Stimulated activated CD8-positive, alpha-beta memory T cell treated with anti-CD3 and anti-CD28 coated beads, Interleukin-12 subunit alpha, Interleukin-12 subunit beta, amount 100 ng/mL, for 1 hour (primary cell): ENCODE measurements around the gene GLE1.
"Not testable (repeated sequence)": the region's sequence is repeated elsewhere in the genome, so short reads cannot be mapped to it uniquely, and the experiment has no call there.

ENCODE experiments used
- DNase-seq: peaks from one replicate; pipeline ENCODE4 v3.0.0-alpha.2; 2020; ENCODE audit warnings: low read depth

The GLE1 gene

GRCh38 chr9:128495804-128496417 is 8.6 kb upstream of the GLE1 start:
- no peak for DNase-seq

GRCh38 chr9:128497824-128498610 is 6.5 kb upstream of the GLE1 start:
- DNase-seq = no peak

- no peak for DNase-seq
Measured at GRCh38 chr9:128498911-128499310, 5.6 kb upstream of the GLE1 start.

- no peak for DNase-seq
Measured at GRCh38 chr9:128499920-128500319, 4.6 kb upstream of the GLE1 start.

GRCh38 chr9:128503415-128503825 is 1.1 kb upstream of the GLE1 start:
- not testable (repeated sequence) for DNase-seq

- DNase-seq = no peak
Measured at GRCh38 chr9:128503870-128504269, 649 bp upstream of the GLE1 start.

GRCh38 chr9:128505414-128505765 is 871 bp downstream of the GLE1 start:
- no peak for DNase-seq

- DNase-seq = not testable (repeated sequence)
Measured at GRCh38 chr9:128505906-128506305, 1.4 kb downstream of the GLE1 start.

- no peak for DNase-seq
Measured at GRCh38 chr9:128512820-128513219, 8.3 kb downstream of the GLE1 start.

- no peak for DNase-seq
Measured at GRCh38 chr9:128521956-128522355, 17.4 kb downstream of the GLE1 start.

GRCh38 chr9:128523199-128523925 is 18.8 kb downstream of the GLE1 start:
- no peak for DNase-seq

- no peak for DNase-seq
Measured at GRCh38 chr9:128526720-128527119, 22.2 kb downstream of the GLE1 start.

GRCh38 chr9:128528445-128529160 is 24.1 kb downstream of the GLE1 start:
- DNase-seq = no peak

- DNase-seq = no peak
Measured at GRCh38 chr9:128529191-128529590, 24.7 kb downstream of the GLE1 start.

- DNase-seq = no peak
Measured at GRCh38 chr9:128532581-128532980, 28.1 kb downstream of the GLE1 start.

- DNase-seq = no peak
Measured at GRCh38 chr9:128540634-128541360, 36.3 kb downstream of the GLE1 start.

- no peak for DNase-seq
Measured at GRCh38 chr9:128546504-128546903, 42.0 kb downstream of the GLE1 start.

GRCh38 chr9:128548876-128549275 is 44.4 kb downstream of the GLE1 start:
- DNase-seq = no peak

- no peak for DNase-seq
Measured at GRCh38 chr9:128550226-128550625, 45.7 kb downstream of the GLE1 start.

- DNase-seq = no peak
Measured at GRCh38 chr9:128550770-128551656, 46.5 kb downstream of the GLE1 start.

- no peak for DNase-seq
Measured at GRCh38 chr9:128551657-128552152, 47.2 kb downstream of the GLE1 start.
